Loucy (cell line): ENCODE data around the gene CA5A.

Experiments used
- H2AFZ ChIP-seq: fragments of 200-600 bp; sonication (generic); 2 replicates; pipeline ENCODE4 v1.6.0; 2016; ENCODE audit warnings: antibody characterized with exemption, mild to moderate bottlenecking, low read length, moderate library complexity
- H3F3A ChIP-seq: fragments of 200-600 bp; 2 replicates; pipeline ENCODE4 v1.6.0; 2016; ENCODE audit warnings: antibody characterized with exemption, low read depth, mild to moderate bottlenecking
- H3K27me3 ChIP-seq: fragments of 200-600 bp; sonication (generic); 2 replicates; pipeline ENCODE4 v1.6.1; 2014; ENCODE audit warnings: low read length, mild to moderate bottlenecking; ENCODE audit not compliant: insufficient read depth, poor library complexity, severe bottlenecking
- H3K36me3 ChIP-seq: fragments of 200-600 bp; sonication (generic); 2 replicates; pipeline ENCODE4 v1.6.1; 2016; ENCODE audit warnings: low read length; ENCODE audit not compliant: insufficient read depth
- H3K4me1 ChIP-seq: fragments of 200-600 bp; sonication (generic); 2 replicates; pipeline ENCODE4 v1.5.1; 2014; ENCODE audit warnings: low read length, mild to moderate bottlenecking; ENCODE audit not compliant: insufficient read depth, poor library complexity, severe bottlenecking
- H3K4me2 ChIP-seq: fragments of 200-600 bp; sonication (generic); 2 replicates; pipeline ENCODE4 v1.6.0; 2014; ENCODE audit warnings: antibody characterized with exemption, low read length, low read depth, mild to moderate bottlenecking; ENCODE audit not compliant: poor library complexity, severe bottlenecking
- H3K4me3 ChIP-seq: fragments of 200-600 bp; sonication (generic); 2 replicates; pipeline ENCODE4 v1.5.1; 2014; ENCODE audit warnings: low read length, mild to moderate bottlenecking, mixed read lengths; ENCODE audit not compliant: poor library complexity, severe bottlenecking
- H3K79me2 ChIP-seq: fragments of 200-600 bp; sonication (generic); 2 replicates; pipeline ENCODE4 v1.6.1; 2014; ENCODE audit warnings: low read length; ENCODE audit not compliant: insufficient read depth
- H3K9ac ChIP-seq: fragments of 200-600 bp; sonication (generic); 2 replicates; pipeline ENCODE4 v1.6.0; 2014; ENCODE audit warnings: mild to moderate bottlenecking, low read depth, low read length, moderate library complexity; ENCODE audit not compliant: poor library complexity, severe bottlenecking
- H3K9me2 ChIP-seq: fragments of 200-600 bp; sonication (generic); replicated peaks from 2 replicates; pipeline ENCODE4 v1.6.1; 2016; ENCODE audit warnings: low read depth, low read length, mixed read lengths
- H3K9me3 ChIP-seq: fragments of 200-600 bp; sonication (generic); 2 replicates; pipeline ENCODE4 v1.6.1; 2014; ENCODE audit warnings: mild to moderate bottlenecking, antibody characterized with exemption, low read length, low read depth; ENCODE audit not compliant: insufficient read depth
- H4K20me1 ChIP-seq: fragments of 200-600 bp; sonication (generic); 2 replicates; pipeline ENCODE4 v1.6.0; 2014; ENCODE audit warnings: antibody characterized with exemption, low read length, mild to moderate bottlenecking; ENCODE audit not compliant: insufficient read depth, poor library complexity, severe bottlenecking
- CTCF ChIP-seq: fragments of 200-600 bp; sonication (generic); conservative IDR thresholded peaks from 2 replicates; pipeline ENCODE4 v1.5.1; 2014; ENCODE audit warnings: mild to moderate bottlenecking, antibody characterized with exemption, low read length
- EZH2phosphoT487 ChIP-seq: fragments of 200-600 bp; IDR thresholded peaks from 2 replicates; pipeline ENCODE4 v1.6.1; 2018; ENCODE audit warnings: antibody characterized with exemption, mild to moderate bottlenecking, moderate library complexity, borderline replicate concordance

Gene CA5A

GRCh38 chr16:87855852-87856715 is 80.2 kb downstream of the CA5A start:
- Histone ChIP-seq H3F3A (no peaks in the 10 kb centered on the region), H3K9ac (no peak overlapping the region), H2AFZ (no peak overlapping the region), H3K4me2 (no peak overlapping the region), H4K20me1 (no peaks in the 10 kb centered on the region), H3K36me3 (no peaks in the 10 kb centered on the region; the same call in 1 of the 2 replicates), H3K79me2 (peaks cover 11% of the 10 kb centered on the region; the same call in 1 of the 2 replicates), H3K9me3 (no peaks in the 10 kb centered on the region), H3K27me3 (no peaks in the 10 kb centered on the region), H3K4me3 (no peak overlapping the region), H3K4me1 (no peaks in the 10 kb centered on the region), H3K9me2 (no peaks in the 10 kb centered on the region)
- TF ChIP-seq EZH2phosphoT487 (no peak), CTCF (no peak)

- no peak for TF ChIP-seq EZH2phosphoT487
- TF ChIP-seq CTCF = no peak
- no peak overlapping the region for H3K4me2 ChIP-seq
- H3K27me3 ChIP-seq = no peaks in the 10 kb centered on the region
- no peak overlapping the region for H3K4me3 ChIP-seq
- no peaks in the 10 kb centered on the region for H3K9me2 ChIP-seq
- no peak overlapping the region for H3K9ac ChIP-seq
- no peaks in the 10 kb centered on the region for H3K4me1 ChIP-seq
- no peak overlapping the region for H2AFZ ChIP-seq
- H3K36me3 ChIP-seq = no peaks in the 10 kb centered on the region; the same call in 1 of the 2 replicates
- peaks cover 3% of the 10 kb centered on the region; the same call in 1 of the 2 replicates for H3K79me2 ChIP-seq
- no peaks in the 10 kb centered on the region for H3K9me3 ChIP-seq
- H3F3A ChIP-seq = no peaks in the 10 kb centered on the region
- no peaks in the 10 kb centered on the region for H4K20me1 ChIP-seq
These were observed 81.2 kb downstream of the CA5A start for GRCh38 chr16:87854907-87855683.

- no peak overlapping the region for H3K4me2 ChIP-seq
- no peak overlapping the region for H2AFZ ChIP-seq
- H3K9ac ChIP-seq = no peak overlapping the region
- no peak overlapping the region for H3K4me3 ChIP-seq
- no peaks in the 10 kb centered on the region for H3F3A ChIP-seq
- peaks cover 8% of the 10 kb centered on the region for H3K79me2 ChIP-seq
- no peaks in the 10 kb centered on the region for H3K9me2 ChIP-seq
- H4K20me1 ChIP-seq = no peaks in the 10 kb centered on the region
- no peak for TF ChIP-seq CTCF
- TF ChIP-seq EZH2phosphoT487 = no peak
- H3K36me3 ChIP-seq = peaks cover 2% of the 10 kb centered on the region; the same call in 1 of the 2 replicates
- H3K9me3 ChIP-seq = no peaks in the 10 kb centered on the region
- no peaks in the 10 kb centered on the region for H3K27me3 ChIP-seq
- H3K4me1 ChIP-seq = no peaks in the 10 kb centered on the region
These were observed 82.0 kb downstream of the CA5A start for GRCh38 chr16:87854053-87854906.
